HL-60 (cell line): Measurements from ENCODE around the gene ZRSR2.
A peak's percentile ranks its signal among the peaks of the same experiment; 100 is the strongest.

ENCODE experiments used
- DNase-seq, 2 experiments: peaks; one replicate each; pipeline ENCODE4 v3.0.0-alpha.2; 2010 to 2020; ENCODE audit warnings: low read depth in 1 of 2, low spot score in 1 of 2
- H3K27ac ChIP-seq: fragments of 250-450 bp; sonication (Bioruptor Pico); replicated peaks from 2 replicates; pipeline ENCODE4 v1.5.1; 2020; ENCODE audit warnings: mild to moderate bottlenecking, moderate library complexity
- H3K27me3 ChIP-seq: fragments of 250-450 bp; sonication (Bioruptor Pico); 2 replicates; pipeline ENCODE4 v1.5.1; 2021; ENCODE audit warnings: mild to moderate bottlenecking, moderate library complexity; ENCODE audit not compliant: insufficient read depth, poor library complexity, severe bottlenecking
- H3K4me3 ChIP-seq: replicated peaks from 2 replicates; pipeline ENCODE4 v1.5.1; 2011; ENCODE audit warnings: mild to moderate bottlenecking, control low read depth, low read length; ENCODE audit not compliant: insufficient read depth
- GABPA ChIP-seq: IDR thresholded peaks from 2 replicates; pipeline ENCODE4 v1.6.1; 2012; ENCODE audit warnings: low read depth
- POLR2AphosphoS5 ChIP-seq: IDR thresholded peaks from 2 replicates; pipeline ENCODE4 v1.6.1; 2012; ENCODE audit warnings: low read depth
- SPI1 ChIP-seq: IDR thresholded peaks from 2 replicates; pipeline ENCODE4 v1.6.1; 2012; ENCODE audit warnings: low read depth, mild to moderate bottlenecking, borderline replicate concordance
- long read RNA-seq: library from polyadenylated mRNA; unstranded; transcript quantifications from one replicate; pipeline ENCODE4 v2.0.0, GENCODE V29; 2020
- TF ChIP-seq, protein P1 (sequence below): IDR thresholded peaks from one replicate; pipeline ENCODE4 v1.5.1; 2011; ENCODE audit warnings: low read length, control low read depth, inconsistent platforms; ENCODE audit not compliant: insufficient read depth
- TF ChIP-seq, protein P2 (sequence below): IDR thresholded peaks from 2 replicates; pipeline ENCODE4 v1.6.1; 2012; ENCODE audit warnings: low read depth; ENCODE audit not compliant: insufficient replicate concordance

The ZRSR2 gene
- long read RNA-seq, transcript ZRSR2-201 (11 exons, 1,491 nt): major isoform, 5 of 11 reads
- long read RNA-seq, partial matches to known transcripts: 3 of 11 reads
- long read RNA-seq, other reads (novel, unspliced or antisense): 3 of 11 reads

DNA sequence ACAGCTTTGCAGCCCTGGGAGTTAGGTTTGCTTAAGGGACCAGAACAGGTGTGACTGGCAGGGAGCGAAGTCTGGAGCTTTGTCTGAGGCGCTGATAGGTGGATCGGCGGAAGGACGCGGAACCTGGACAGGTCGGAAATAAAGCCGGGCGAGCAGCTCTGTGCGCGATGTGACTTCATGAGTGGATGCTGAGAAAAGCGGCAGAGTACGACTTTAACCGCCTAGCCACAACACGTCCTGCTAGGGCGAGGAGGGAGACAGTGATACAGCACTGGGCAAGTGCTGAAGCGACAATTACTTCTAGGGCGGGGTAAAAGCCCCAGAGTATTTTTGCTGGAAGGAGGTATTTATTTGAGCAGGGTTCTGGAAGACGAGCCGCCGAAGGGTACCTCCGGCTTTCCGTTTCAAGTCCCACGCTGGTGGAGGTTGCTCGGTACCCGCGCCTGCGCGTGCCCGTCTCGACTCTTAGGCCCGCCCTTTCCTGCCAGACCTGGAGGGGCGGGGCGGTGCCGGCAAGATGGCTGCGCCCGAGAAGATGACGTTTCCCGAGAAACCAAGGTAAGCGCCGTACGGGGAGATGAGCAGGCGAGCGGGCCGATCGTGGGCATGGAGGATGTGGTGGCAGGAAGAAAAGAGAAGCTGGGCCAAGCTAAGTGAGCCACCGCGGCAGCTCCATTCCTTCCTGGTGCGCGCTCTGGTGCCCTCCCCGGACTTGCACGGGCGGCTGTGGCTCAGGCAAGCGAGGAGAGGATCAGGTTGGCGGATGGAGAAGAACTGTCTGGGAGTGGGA, at the start of gene ZRSR2:
Gene ZRSR2, plus strand, starts transcription at position 506 of the 790 bp plus-strand sequence. Its CDS starts 12 bp downstream, at position 518.
- TF ChIP-seq, protein P1, sequence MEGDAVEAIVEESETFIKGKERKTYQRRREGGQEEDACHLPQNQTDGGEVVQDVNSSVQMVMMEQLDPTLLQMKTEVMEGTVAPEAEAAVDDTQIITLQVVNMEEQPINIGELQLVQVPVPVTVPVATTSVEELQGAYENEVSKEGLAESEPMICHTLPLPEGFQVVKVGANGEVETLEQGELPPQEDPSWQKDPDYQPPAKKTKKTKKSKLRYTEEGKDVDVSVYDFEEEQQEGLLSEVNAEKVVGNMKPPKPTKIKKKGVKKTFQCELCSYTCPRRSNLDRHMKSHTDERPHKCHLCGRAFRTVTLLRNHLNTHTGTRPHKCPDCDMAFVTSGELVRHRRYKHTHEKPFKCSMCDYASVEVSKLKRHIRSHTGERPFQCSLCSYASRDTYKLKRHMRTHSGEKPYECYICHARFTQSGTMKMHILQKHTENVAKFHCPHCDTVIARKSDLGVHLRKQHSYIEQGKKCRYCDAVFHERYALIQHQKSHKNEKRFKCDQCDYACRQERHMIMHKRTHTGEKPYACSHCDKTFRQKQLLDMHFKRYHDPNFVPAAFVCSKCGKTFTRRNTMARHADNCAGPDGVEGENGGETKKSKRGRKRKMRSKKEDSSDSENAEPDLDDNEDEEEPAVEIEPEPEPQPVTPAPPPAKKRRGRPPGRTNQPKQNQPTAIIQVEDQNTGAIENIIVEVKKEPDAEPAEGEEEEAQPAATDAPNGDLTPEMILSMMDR: no peak
- TF ChIP-seq GABPA (no peak), POLR2AphosphoS5 (peak; percentile 48; the same call in 1 of the 2 replicates), SPI1 (no peak)
- TF ChIP-seq, protein P2, sequence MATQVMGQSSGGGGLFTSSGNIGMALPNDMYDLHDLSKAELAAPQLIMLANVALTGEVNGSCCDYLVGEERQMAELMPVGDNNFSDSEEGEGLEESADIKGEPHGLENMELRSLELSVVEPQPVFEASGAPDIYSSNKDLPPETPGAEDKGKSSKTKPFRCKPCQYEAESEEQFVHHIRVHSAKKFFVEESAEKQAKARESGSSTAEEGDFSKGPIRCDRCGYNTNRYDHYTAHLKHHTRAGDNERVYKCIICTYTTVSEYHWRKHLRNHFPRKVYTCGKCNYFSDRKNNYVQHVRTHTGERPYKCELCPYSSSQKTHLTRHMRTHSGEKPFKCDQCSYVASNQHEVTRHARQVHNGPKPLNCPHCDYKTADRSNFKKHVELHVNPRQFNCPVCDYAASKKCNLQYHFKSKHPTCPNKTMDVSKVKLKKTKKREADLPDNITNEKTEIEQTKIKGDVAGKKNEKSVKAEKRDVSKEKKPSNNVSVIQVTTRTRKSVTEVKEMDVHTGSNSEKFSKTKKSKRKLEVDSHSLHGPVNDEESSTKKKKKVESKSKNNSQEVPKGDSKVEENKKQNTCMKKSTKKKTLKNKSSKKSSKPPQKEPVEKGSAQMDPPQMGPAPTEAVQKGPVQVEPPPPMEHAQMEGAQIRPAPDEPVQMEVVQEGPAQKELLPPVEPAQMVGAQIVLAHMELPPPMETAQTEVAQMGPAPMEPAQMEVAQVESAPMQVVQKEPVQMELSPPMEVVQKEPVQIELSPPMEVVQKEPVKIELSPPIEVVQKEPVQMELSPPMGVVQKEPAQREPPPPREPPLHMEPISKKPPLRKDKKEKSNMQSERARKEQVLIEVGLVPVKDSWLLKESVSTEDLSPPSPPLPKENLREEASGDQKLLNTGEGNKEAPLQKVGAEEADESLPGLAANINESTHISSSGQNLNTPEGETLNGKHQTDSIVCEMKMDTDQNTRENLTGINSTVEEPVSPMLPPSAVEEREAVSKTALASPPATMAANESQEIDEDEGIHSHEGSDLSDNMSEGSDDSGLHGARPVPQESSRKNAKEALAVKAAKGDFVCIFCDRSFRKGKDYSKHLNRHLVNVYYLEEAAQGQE: no peak
- peak within 1 kb of the TSS; percentile 78 for H3K27ac ChIP-seq
- peak; percentile 54 to 90 for DNase-seq

GRCh38 chrX:15744181-15744867, 46.0 kb upstream of the ZRSR2 start:
- H3K27ac ChIP-seq: no peak overlapping the region
- no peak for TF ChIP-seq SPI1
- TF ChIP-seq POLR2AphosphoS5: no peak
- no peak for TF ChIP-seq GABPA
- TF ChIP-seq, protein P1: no peak
- TF ChIP-seq, protein P2: no peak
- no peak for DNase-seq

More for the DNA sequence above, at the start of gene ZRSR2:
- H3K4me3 ChIP-seq: peak within 1 kb of the TSS; percentile 76
- no peaks in the 10 kb centered on the region for H3K27me3 ChIP-seq

DNA sequence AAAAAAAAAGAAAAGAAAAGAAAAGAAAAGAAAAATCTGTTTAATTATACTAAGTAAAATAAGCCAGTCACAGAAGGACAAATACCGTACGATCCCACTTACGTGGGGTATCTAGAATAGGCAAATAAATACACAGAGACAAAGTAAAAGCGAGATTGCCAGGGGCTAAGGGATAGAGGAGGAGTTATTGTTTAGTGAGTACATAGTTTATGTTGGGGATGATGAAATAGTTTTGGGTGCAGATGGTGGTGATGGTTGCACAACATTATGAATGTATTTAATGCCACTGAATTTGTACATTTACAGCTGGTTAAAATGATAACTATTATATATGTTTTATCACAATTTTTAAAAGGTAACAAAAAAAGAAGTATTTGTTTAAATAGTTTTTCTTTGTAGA, 45.1 kb upstream of the ZRSR2 start:
- DNase-seq: peak; percentile 39

More at GRCh38 chrX:15744181-15744867, 46.0 kb upstream of the ZRSR2 start:
- H3K27me3 ChIP-seq: no peaks in the 10 kb centered on the region
- no peak overlapping the region for H3K4me3 ChIP-seq

More for the DNA sequence above, 45.1 kb upstream of the ZRSR2 start:
- H3K27me3 ChIP-seq: no peaks in the 10 kb centered on the region
- H3K27ac ChIP-seq: 0 out of 2 replicates have a peak overlapping the region, but pooled peaks have one; percentile 21
- TF ChIP-seq SPI1 (no peak), GABPA (no peak), POLR2AphosphoS5 (no peak)
- TF ChIP-seq, protein P2: no peak
- TF ChIP-seq, protein P1: no peak
- H3K4me3 ChIP-seq: no peak overlapping the region
